Mesendoderm (in vitro differentiated cells): ENCODE measurements around the gene TSPAN15.

Experiments used
- DNase-seq: peaks from one replicate; pipeline ENCODE4 v3.0.0; 2013
- H2AK5ac ChIP-seq: 2 replicates; pipeline ENCODE4 v1.6.1; 2013; ENCODE audit warnings: low read length, inconsistent platforms
- H2BK120ac ChIP-seq: 2 replicates; pipeline ENCODE4 v1.6.1; 2013; ENCODE audit warnings: low read depth, mild to moderate bottlenecking, low read length, moderate library complexity, mixed read lengths
- H2BK15ac ChIP-seq: replicated peaks from 2 replicates; pipeline ENCODE4 v1.6.1; 2013; ENCODE audit warnings: low read depth, mild to moderate bottlenecking, moderate library complexity
- H2BK5ac ChIP-seq: 2 replicates; pipeline ENCODE4 v1.6.1; 2013; ENCODE audit warnings: low read length, inconsistent platforms
- H3K18ac ChIP-seq: 2 replicates; pipeline ENCODE4 v1.6.1; 2013; ENCODE audit warnings: mild to moderate bottlenecking, low read length, mixed read lengths
- H3K23ac ChIP-seq: one replicate; pipeline ENCODE4 v1.6.1; 2013; ENCODE audit warnings: low read length
- H3K27ac ChIP-seq: 2 replicates; pipeline ENCODE4 v1.5.1; 2013; ENCODE audit warnings: low read depth, mild to moderate bottlenecking, inconsistent platforms, low read length, moderate library complexity
- H3K27me3 ChIP-seq: 2 replicates; pipeline ENCODE4 v1.6.1; 2013; ENCODE audit warnings: low read length, control low read depth, mild to moderate bottlenecking, inconsistent platforms; ENCODE audit not compliant: insufficient read depth, poor library complexity
- H3K36me3 ChIP-seq: 2 replicates; pipeline ENCODE4 v1.6.1; 2013; ENCODE audit warnings: low read length, inconsistent platforms; ENCODE audit not compliant: control insufficient read depth, insufficient read depth
- H3K4ac ChIP-seq: one replicate; pipeline ENCODE4 v1.6.1; 2013; ENCODE audit warnings: low read depth, mild to moderate bottlenecking, low read length, moderate library complexity
- H3K4me1 ChIP-seq: 2 replicates; pipeline ENCODE4 v1.6.1; 2013; ENCODE audit warnings: low read depth, low read length, inconsistent platforms; ENCODE audit not compliant: control insufficient read depth
- H3K4me2 ChIP-seq: 2 replicates; pipeline ENCODE4 v1.6.1; 2013; ENCODE audit warnings: low read length
- H3K4me3 ChIP-seq: 2 replicates; pipeline ENCODE4 v1.5.1; 2013; ENCODE audit warnings: mild to moderate bottlenecking, low read length
- H3K56ac ChIP-seq: one replicate; pipeline ENCODE4 v1.6.1; 2013; ENCODE audit warnings: low read length
- H3K79me1 ChIP-seq: 2 replicates; pipeline ENCODE4 v1.6.1; 2013; ENCODE audit warnings: low read length, inconsistent platforms
- H3K79me2 ChIP-seq: 2 replicates; pipeline ENCODE4 v1.6.1; 2013; ENCODE audit warnings: mild to moderate bottlenecking, low read length; ENCODE audit not compliant: control insufficient read depth, insufficient read depth
- H3K9ac ChIP-seq: 2 replicates; pipeline ENCODE4 v1.6.1; 2013; ENCODE audit warnings: low read length, inconsistent platforms
- H4K5ac ChIP-seq: one replicate; pipeline ENCODE4 v1.6.1; 2013; ENCODE audit warnings: low read length
- H4K8ac ChIP-seq: one replicate; pipeline ENCODE4 v1.6.1; 2013; ENCODE audit warnings: low read depth, mild to moderate bottlenecking, control low read depth, low read length, moderate library complexity
- WGBS: extraction: QIAGEN DNeasy Blood & Tissue Kit; methylation state at CpG from one replicate; pipeline ENCODE4 v1.1.7; 2013; ENCODE audit warnings: low lambda C conversion rate, missing lambda C conversion rate; ENCODE audit not compliant: insufficient coverage; ENCODE audit errors: extremely low coverage; 5-methylcytosine and 5-hydroxymethylcytosine counted together

The TSPAN15 gene

GRCh38 chr10:69497611-69498390 is 46.5 kb downstream of the TSPAN15 start:
- H2AK5ac ChIP-seq, result no peak overlapping the region
- no CpG with 5 or more reads among the region's 11 CpGs for WGBS
- H3K79me1 ChIP-seq, result no peaks in the 10 kb centered on the region
- H3K4me1 ChIP-seq, result no peaks in the 10 kb centered on the region
- H2BK120ac ChIP-seq, result no peak overlapping the region
- no peaks in the 10 kb centered on the region for H3K27me3 ChIP-seq
- no peak overlapping the region for H3K4ac ChIP-seq
- no peak overlapping the region for H3K27ac ChIP-seq
- no peak overlapping the region for H3K9ac ChIP-seq
- no peak overlapping the region for H4K8ac ChIP-seq
- H3K79me2 ChIP-seq, result no peaks in the 10 kb centered on the region
- no peak overlapping the region for H2BK5ac ChIP-seq
- no peak overlapping the region for H3K4me2 ChIP-seq
- H3K4me3 ChIP-seq, result no peak overlapping the region
- no peak overlapping the region for H3K23ac ChIP-seq
- H4K5ac ChIP-seq, result no peak overlapping the region
- H2BK15ac ChIP-seq, result no peak overlapping the region
- no peak overlapping the region for H3K56ac ChIP-seq
- DNase-seq, result no peak
- no peaks in the 10 kb centered on the region for H3K36me3 ChIP-seq
- no peak overlapping the region for H3K18ac ChIP-seq

- DNase-seq, result no peak
Observed at GRCh38 chr10:69498711-69499471, 47.6 kb downstream of the TSPAN15 start.

GRCh38 chr10:69499726-69500689 is 48.7 kb downstream of the TSPAN15 start:
- Histone ChIP-seq H3K36me3 (no peaks in the 10 kb centered on the region), H3K79me1 (no peaks in the 10 kb centered on the region), H3K79me2 (no peaks in the 10 kb centered on the region), H3K9ac (no peak overlapping the region), H3K27ac (no peak overlapping the region), H4K8ac (no peak overlapping the region), H4K5ac (no peak overlapping the region), H2BK15ac (no peak overlapping the region), H3K27me3 (no peaks in the 10 kb centered on the region), H2BK120ac (no peak overlapping the region), H3K56ac (no peak overlapping the region), H3K18ac (no peak overlapping the region), H3K4me2 (no peak overlapping the region), H2BK5ac (no peak overlapping the region), H3K4ac (no peak overlapping the region), H3K23ac (no peak overlapping the region), H3K4me3 (no peak overlapping the region), H2AK5ac (no peak overlapping the region), H3K4me1 (no peaks in the 10 kb centered on the region)
- DNase-seq, result no peak
- no CpG with 5 or more reads among the region's 9 CpGs for WGBS

More at GRCh38 chr10:69498711-69499471, 47.6 kb downstream of the TSPAN15 start:
- Histone ChIP-seq H3K18ac (no peak overlapping the region), H2BK15ac (no peak overlapping the region), H2AK5ac (no peak overlapping the region), H3K23ac (no peak overlapping the region), H2BK5ac (no peak overlapping the region), H3K56ac (no peak overlapping the region), H3K4me3 (no peak overlapping the region), H3K9ac (no peak overlapping the region), H4K5ac (no peak overlapping the region), H3K4me1 (no peaks in the 10 kb centered on the region), H3K79me2 (no peaks in the 10 kb centered on the region), H3K79me1 (no peaks in the 10 kb centered on the region), H3K4me2 (no peak overlapping the region), H2BK120ac (no peak overlapping the region), H3K27me3 (no peaks in the 10 kb centered on the region), H3K36me3 (no peaks in the 10 kb centered on the region), H3K4ac (no peak overlapping the region), H4K8ac (no peak overlapping the region), H3K27ac (no peak overlapping the region)
- WGBS, result no CpG with 5 or more reads among the region's 10 CpGs

GRCh38 chr10:69500864-69501468 is 49.7 kb downstream of the TSPAN15 start:
- no peak for DNase-seq
- no peak overlapping the region for H3K27ac ChIP-seq
- H3K36me3 ChIP-seq, result no peaks in the 10 kb centered on the region
- no peaks in the 10 kb centered on the region for H3K79me2 ChIP-seq
- H3K9ac ChIP-seq, result no peak overlapping the region
- no peak overlapping the region for H3K4me3 ChIP-seq
- H2BK120ac ChIP-seq, result no peak overlapping the region
- no peak overlapping the region for H3K18ac ChIP-seq
- no peaks in the 10 kb centered on the region for H3K79me1 ChIP-seq
- no peak overlapping the region for H4K5ac ChIP-seq
- H4K8ac ChIP-seq, result no peak overlapping the region
- H2BK15ac ChIP-seq, result no peak overlapping the region
- H3K4me2 ChIP-seq, result no peak overlapping the region
- no peaks in the 10 kb centered on the region for H3K4me1 ChIP-seq
- H2AK5ac ChIP-seq, result no peak overlapping the region
- H3K56ac ChIP-seq, result no peak overlapping the region
- H2BK5ac ChIP-seq, result no peak overlapping the region
- no CpG with 5 or more reads among the region's 12 CpGs for WGBS
- H3K27me3 ChIP-seq, result no peaks in the 10 kb centered on the region
- no peak overlapping the region for H3K4ac ChIP-seq
- no peak overlapping the region for H3K23ac ChIP-seq

- no peaks in the 10 kb centered on the region for H3K4me1 ChIP-seq
- H3K18ac ChIP-seq, result no peak overlapping the region
- no peak overlapping the region for H3K4me2 ChIP-seq
- no peaks in the 10 kb centered on the region for H3K79me2 ChIP-seq
- H3K27ac ChIP-seq, result no peak overlapping the region
- H2AK5ac ChIP-seq, result no peak overlapping the region
- no peak overlapping the region for H2BK15ac ChIP-seq
- no peak overlapping the region for H3K23ac ChIP-seq
- H4K5ac ChIP-seq, result no peak overlapping the region
- no peak overlapping the region for H3K4ac ChIP-seq
- no peak overlapping the region for H3K4me3 ChIP-seq
- H2BK120ac ChIP-seq, result no peak overlapping the region
- H4K8ac ChIP-seq, result no peak overlapping the region
- no peak overlapping the region for H3K9ac ChIP-seq
- H3K79me1 ChIP-seq, result no peaks in the 10 kb centered on the region
- H3K56ac ChIP-seq, result no peak overlapping the region
- DNase-seq, result no peak
- H3K36me3 ChIP-seq, result no peaks in the 10 kb centered on the region
- no peaks in the 10 kb centered on the region for H3K27me3 ChIP-seq
- no peak overlapping the region for H2BK5ac ChIP-seq
- WGBS, result no CpG with 5 or more reads among the region's 6 CpGs
Observed at GRCh38 chr10:69501657-69502056, 50.4 kb downstream of the TSPAN15 start.
